GM18909 (cell line): Measurements from ENCODE around the gene CDK18.

Experiments used
- ATAC-seq: cut with Tn5 transposase; IDR thresholded peaks from one replicate; pipeline ENCODE4 v1.9.1; 2021; ENCODE audit warnings: mild to moderate bottlenecking; ENCODE audit not compliant: unreplicated experiment, poor library complexity

Gene CDK18

GRCh38 chr1:205567716-205568115 lies 63.2 kb downstream of the CDK18 start:
- ATAC-seq: no peak

- ATAC-seq: no peak
Observed at GRCh38 chr1:205568135-205568468, 63.6 kb downstream of the CDK18 start.

DNA sequence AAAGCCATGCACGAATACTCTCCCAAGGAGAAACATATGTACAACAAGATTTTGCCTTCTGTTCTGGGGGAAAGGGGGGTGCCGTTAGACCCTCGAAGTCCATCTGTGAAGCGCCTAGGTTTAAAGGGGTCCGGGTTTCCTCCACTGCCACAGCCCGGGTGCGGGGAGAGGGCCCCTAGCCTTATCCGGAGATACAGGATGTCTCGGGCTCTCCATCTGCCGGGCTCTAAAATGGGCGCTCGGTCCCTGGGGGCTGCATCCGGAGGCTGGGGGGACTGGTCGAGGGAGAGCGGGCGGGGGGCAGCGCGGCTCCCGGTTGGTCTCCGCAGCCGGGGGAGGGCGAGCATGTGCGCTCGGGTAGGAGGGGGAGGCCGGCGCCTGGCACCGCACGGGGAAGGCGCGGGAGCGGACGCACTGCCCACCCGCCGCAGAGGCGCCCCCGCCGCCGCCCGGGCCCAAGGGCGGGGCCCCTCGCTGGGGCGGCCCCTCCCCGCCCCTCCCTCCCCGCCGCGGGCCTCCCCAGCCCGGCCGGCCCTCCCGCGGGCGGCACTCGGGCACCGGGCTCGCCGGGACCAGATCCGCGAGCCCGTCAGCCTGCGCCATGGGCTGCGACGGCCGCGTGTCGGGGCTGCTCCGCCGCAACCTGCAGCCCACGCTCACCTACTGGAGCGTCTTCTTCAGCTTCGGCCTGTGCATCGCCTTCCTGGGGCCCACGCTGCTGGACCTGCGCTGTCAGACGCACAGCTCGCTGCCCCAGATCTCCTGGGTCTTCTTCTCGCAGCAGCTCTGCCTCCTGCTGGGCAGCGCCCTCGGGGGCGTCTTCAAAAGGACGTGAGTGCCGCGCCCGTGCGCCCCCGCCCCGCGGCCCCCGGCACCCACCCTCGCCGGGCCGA lies 64.2 kb downstream of the CDK18 start:
- ATAC-seq: no peak

DNA sequence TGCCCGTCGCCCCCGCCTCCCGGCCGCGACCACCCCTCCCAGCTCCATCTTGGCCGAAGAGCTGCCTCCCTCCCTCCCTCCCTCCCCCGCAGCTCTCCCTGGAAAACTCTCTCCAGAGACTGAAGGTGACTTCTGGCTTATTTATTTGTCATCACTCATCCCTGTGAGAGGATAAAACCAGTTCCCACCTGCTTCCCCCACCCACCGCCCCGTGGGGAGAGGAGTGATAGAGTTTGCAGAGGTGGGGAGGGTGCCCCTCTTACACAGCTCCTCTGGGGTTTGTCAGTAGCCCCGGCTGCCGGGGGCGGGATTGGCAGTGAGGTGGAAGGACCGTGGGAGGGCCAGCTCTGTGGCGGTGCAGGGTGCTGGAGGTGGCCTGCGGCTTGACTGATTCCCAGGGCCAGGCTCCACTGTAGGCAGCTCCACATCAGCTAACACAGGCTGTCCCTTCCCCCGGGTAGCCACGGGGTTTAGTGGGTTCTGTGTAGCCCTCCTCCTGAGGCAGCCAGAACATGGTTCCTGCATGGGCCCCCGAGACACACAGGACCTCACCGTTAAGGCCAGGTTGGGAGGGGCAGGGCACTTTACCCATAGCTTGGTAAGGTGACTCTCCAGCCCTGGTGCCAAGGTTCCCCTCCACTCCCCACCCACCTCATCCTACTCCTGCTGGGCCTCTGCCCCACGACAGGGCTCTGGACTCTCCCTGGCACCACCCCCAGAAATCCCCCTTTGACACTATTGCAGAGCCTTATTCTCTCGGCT lies 65.1 kb downstream of the CDK18 start:
- ATAC-seq: no peak

- no peak for ATAC-seq
Observed at GRCh38 chr1:205570173-205570501, 65.7 kb downstream of the CDK18 start.

GRCh38 chr1:205570796-205571537 lies 66.5 kb downstream of the CDK18 start:
- no peak for ATAC-seq

GRCh38 chr1:205571747-205572146 lies 67.3 kb downstream of the CDK18 start:
- no peak for ATAC-seq

- ATAC-seq: no peak
Observed at GRCh38 chr1:205572421-205572820, 68.0 kb downstream of the CDK18 start.

GRCh38 chr1:205575294-205575885 lies 70.9 kb downstream of the CDK18 start:
- no peak for ATAC-seq

DNA sequence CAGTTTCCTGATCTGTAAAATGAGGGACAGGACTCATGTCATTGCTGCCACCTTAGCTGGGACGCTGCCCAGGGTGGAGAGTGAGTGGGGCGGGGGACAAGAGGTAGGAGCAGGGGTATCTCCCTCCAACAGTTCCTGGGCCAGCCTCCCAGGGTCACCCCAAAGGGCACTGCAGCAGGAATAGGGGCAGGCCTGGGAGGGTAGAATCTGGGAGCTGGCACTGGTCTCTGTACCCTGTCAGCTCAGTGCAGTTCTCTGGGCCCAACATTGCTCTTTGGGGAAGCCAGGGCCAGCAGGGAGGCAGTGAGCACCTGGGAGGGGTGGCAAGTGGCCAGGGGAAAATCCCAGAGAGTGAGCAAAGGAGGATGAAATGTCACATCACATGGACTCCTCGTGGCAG lies 71.5 kb downstream of the CDK18 start:
- no peak for ATAC-seq

- ATAC-seq: no peak
Observed at GRCh38 chr1:205576805-205577761, 72.6 kb downstream of the CDK18 start.

- ATAC-seq: no peak
Observed at GRCh38 chr1:205577874-205578658, 73.6 kb downstream of the CDK18 start.

- no peak for ATAC-seq
Observed at GRCh38 chr1:205578780-205579571, 74.5 kb downstream of the CDK18 start.

GRCh38 chr1:205579711-205580110 lies 75.2 kb downstream of the CDK18 start:
- ATAC-seq: no peak

- no peak for ATAC-seq
Observed at GRCh38 chr1:205580140-205580922, 75.9 kb downstream of the CDK18 start.

DNA sequence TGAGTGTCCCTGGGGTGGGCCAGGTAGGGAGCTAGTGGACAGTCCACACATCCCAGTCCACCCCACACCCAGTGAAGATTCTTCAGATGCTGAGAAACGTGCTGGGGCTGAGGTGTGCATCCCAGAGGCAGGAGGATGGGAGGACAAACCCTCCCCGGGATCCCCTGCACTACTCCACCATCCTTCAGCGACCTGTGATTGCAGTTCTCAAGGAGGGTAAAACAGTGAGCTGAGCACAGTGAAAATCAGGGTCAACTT lies 76.4 kb downstream of the CDK18 start:
- no peak for ATAC-seq

DNA sequence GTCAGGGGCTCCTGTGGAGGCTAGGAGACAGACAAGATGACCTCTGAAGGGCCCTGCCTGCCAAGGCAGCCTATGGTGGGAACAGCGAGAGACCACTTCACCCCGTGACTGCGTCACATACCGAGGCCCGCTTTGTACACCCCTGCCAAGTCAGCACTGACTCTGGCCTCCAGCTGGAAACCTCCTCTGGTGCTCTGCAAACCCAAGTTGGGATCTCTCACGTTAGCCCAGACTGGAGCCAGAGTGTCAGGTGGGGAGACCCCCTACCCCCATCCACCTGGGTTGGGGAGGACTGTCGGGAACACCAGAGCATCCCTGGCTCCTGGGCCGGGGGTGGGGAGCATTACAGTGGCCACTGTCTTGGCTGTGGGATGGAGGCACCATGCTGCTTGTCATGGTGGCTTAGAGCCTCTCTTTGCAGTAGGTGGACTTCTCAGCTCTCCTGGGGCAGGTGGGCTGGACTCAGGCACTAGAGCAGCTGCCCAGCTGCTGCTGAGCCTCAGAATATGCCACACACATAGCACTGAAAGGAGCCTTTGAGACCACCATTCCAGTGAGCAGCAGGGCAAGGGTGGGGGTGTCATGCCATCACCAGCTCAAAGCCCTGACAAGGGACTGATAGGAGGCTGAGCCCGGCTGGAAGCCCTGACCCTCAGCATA lies 77.0 kb downstream of the CDK18 start:
- ATAC-seq: no peak
